HG03095 (cell line): ENCODE results near the gene KCTD2.
"Not testable (repeated sequence)": the region's sequence is repeated elsewhere in the genome, so short reads cannot be mapped to it uniquely, and the experiment has no call there.

Experiments
- ATAC-seq: cut with Tn5 transposase; IDR thresholded peaks from one replicate; pipeline ENCODE4 v1.9.1; 2021; ENCODE audit warnings: moderate library complexity; ENCODE audit not compliant: unreplicated experiment

Gene KCTD2

GRCh38 chr17:75046407-75047289 lies at the start of gene KCTD2, which contains the start of gene ATP5PD:
KCTD2 (plus strand) TSS chr17:75047225; CDS start chr17:75047251, 26 bp downstream.
ATP5PD (minus strand) TSS chr17:75046969; CDS start chr17:75042650, 4,319 bp downstream.
- ATAC-seq = peak; percentile 97

GRCh38 chr17:74998783-74999182 lies 48.2 kb upstream of the KCTD2 start:
- no peak for ATAC-seq

GRCh38 chr17:74999523-74999922 lies 47.5 kb upstream of the KCTD2 start:
- no peak for ATAC-seq

- ATAC-seq = no peak
These were observed 44.8 kb upstream of the KCTD2 start for GRCh38 chr17:75001915-75002843.

GRCh38 chr17:75003070-75003956 lies 43.7 kb upstream of the KCTD2 start:
- ATAC-seq = no peak

GRCh38 chr17:75003957-75004355 lies 43.1 kb upstream of the KCTD2 start:
- no peak for ATAC-seq

GRCh38 chr17:75004371-75004770 lies 42.7 kb upstream of the KCTD2 start:
- no peak for ATAC-seq

GRCh38 chr17:75005291-75005690 lies 41.7 kb upstream of the KCTD2 start:
- ATAC-seq = no peak

- ATAC-seq = not testable (repeated sequence)
These were observed 40.9 kb upstream of the KCTD2 start for GRCh38 chr17:75006084-75006483.

GRCh38 chr17:75006653-75007052 lies 40.4 kb upstream of the KCTD2 start:
- no peak for ATAC-seq

- no peak for ATAC-seq
These were observed 38.7 kb upstream of the KCTD2 start for GRCh38 chr17:75008373-75008772.

GRCh38 chr17:75009139-75009724 lies 37.8 kb upstream of the KCTD2 start:
- ATAC-seq = no peak

GRCh38 chr17:75010683-75011400 lies 36.2 kb upstream of the KCTD2 start:
- no peak for ATAC-seq

GRCh38 chr17:75011401-75012095 lies 35.5 kb upstream of the KCTD2 start:
- no peak for ATAC-seq

- no peak for ATAC-seq
These were observed 35.0 kb upstream of the KCTD2 start for GRCh38 chr17:75012096-75012345.

- ATAC-seq = peak; percentile 80
These were observed 34.5 kb upstream of the KCTD2 start, which contains the start of gene MRPL58 for GRCh38 chr17:75012346-75013091. MRPL58 (plus strand) TSS chr17:75012670; CDS start chr17:75012687, 17 bp downstream.

- ATAC-seq = no peak
These were observed 33.9 kb upstream of the KCTD2 start for GRCh38 chr17:75013092-75013559.

- ATAC-seq = no peak
These were observed 27.9 kb upstream of the KCTD2 start for GRCh38 chr17:75019146-75019545.
